Stimulated activated CD4-positive, alpha-beta T cell treated with anti-CD3 and anti-CD28 coated beads, TNF-alpha, amount 100 ng/mL, for 4 hours (primary cell): Measurements from ENCODE around the gene SHF.
A peak's percentile ranks its signal among the peaks of the same experiment; 100 is the strongest.

Experiments used
- DNase-seq, 3 experiments: peaks; one replicate each; pipeline ENCODE4 v3.0.0-alpha.2; 2020; ENCODE audit warnings: low read depth in 3 of 3

Gene SHF

GRCh38 chr15:45199136-45199810, 11.5 kb upstream of the SHF start:
- DNase-seq = no peak

GRCh38 chr15:45198337-45199135, 10.8 kb upstream of the SHF start:
- DNase-seq = peak; percentile 83 to 90 (median 90)

GRCh38 chr15:45197512-45197911, 9.7 kb upstream of the SHF start:
- no peak for DNase-seq

GRCh38 chr15:45187578-45187893, 230 bp downstream of the SHF start:
- peak in 1 of 3 experiments; percentile 17 for DNase-seq

GRCh38 chr15:45186771-45187577, 792 bp downstream of the SHF start:
- no peak for DNase-seq

GRCh38 chr15:45185903-45186770, 1.6 kb downstream of the SHF start:
- DNase-seq = no peak

- no peak for DNase-seq
Observed at GRCh38 chr15:45185069-45185779, 2.5 kb downstream of the SHF start.

GRCh38 chr15:45184562-45185041, 3.2 kb downstream of the SHF start:
- DNase-seq = no peak

GRCh38 chr15:45183511-45183910, 4.3 kb downstream of the SHF start:
- no peak for DNase-seq

- DNase-seq = no peak
Observed at GRCh38 chr15:45182996-45183395, 4.8 kb downstream of the SHF start.

- no peak for DNase-seq
Observed at GRCh38 chr15:45181491-45182285, 6.1 kb downstream of the SHF start.

- no peak for DNase-seq
Observed at GRCh38 chr15:45180648-45181436, 6.9 kb downstream of the SHF start.

GRCh38 chr15:45180201-45180600, 7.6 kb downstream of the SHF start:
- DNase-seq = no peak

- DNase-seq = peak in 2 of 3 experiments; percentile 34 to 47
Observed at GRCh38 chr15:45179221-45179985, 8.4 kb downstream of the SHF start.

GRCh38 chr15:45177285-45177684, 10.5 kb downstream of the SHF start:
- no peak for DNase-seq

- DNase-seq = no peak
Observed at GRCh38 chr15:45174577-45174976, 13.2 kb downstream of the SHF start.

GRCh38 chr15:45174069-45174468, 13.7 kb downstream of the SHF start:
- no peak for DNase-seq

GRCh38 chr15:45171912-45172311, 15.9 kb downstream of the SHF start:
- no peak for DNase-seq
